Smooth muscle cell (in vitro differentiated cells): ENCODE results near the gene CLRN3. TPM values are rescaled to one million over a fixed set of nuclear protein-coding genes. Genes with fewer than 3 reads are reported as not detected.

Source experiments
- DNase-seq: peaks from one replicate; lab custom pipeline; 2025; ENCODE audit not compliant: unreplicated experiment; lab: John Stamatoyannopoulos, UW
- H2AFZ ChIP-seq: fragments of 200-600 bp; sonication (generic); 2 replicates; pipeline ENCODE4 v1.6.0; 2016; ENCODE audit warnings: antibody characterized with exemption, low read depth, mild to moderate bottlenecking
- H3F3A ChIP-seq: fragments of 200-600 bp; sonication (generic); 2 replicates; pipeline ENCODE4 v1.6.0; 2017; ENCODE audit warnings: antibody characterized with exemption, low read depth
- H3K27ac ChIP-seq: fragments of 200-600 bp; sonication (generic); 2 replicates; pipeline ENCODE4 v1.5.1; 2016; ENCODE audit warnings: low read depth, mild to moderate bottlenecking
- H3K27me3 ChIP-seq: fragments of 200-600 bp; sonication (generic); 2 replicates; pipeline ENCODE4 v1.6.1; 2016; ENCODE audit warnings: low read depth, mild to moderate bottlenecking
- H3K36me3 ChIP-seq: fragments of 200-600 bp; sonication (generic); 2 replicates; pipeline ENCODE4 v1.5.1; 2016; ENCODE audit warnings: low read depth
- H3K4me1 ChIP-seq: fragments of 200-600 bp; sonication (generic); 2 replicates; pipeline ENCODE4 v1.5.1; 2016; ENCODE audit warnings: low read depth
- H3K4me2 ChIP-seq: fragments of 200-600 bp; sonication (generic); 2 replicates; pipeline ENCODE4 v1.6.0; 2016; ENCODE audit warnings: mild to moderate bottlenecking
- H3K4me3 ChIP-seq: fragments of 200-600 bp; sonication (generic); 2 replicates; pipeline ENCODE4 v1.5.1; 2016; ENCODE audit warnings: mild to moderate bottlenecking
- H3K79me2 ChIP-seq: fragments of 200-600 bp; sonication (generic); 2 replicates; pipeline ENCODE4 v1.6.0; 2016; ENCODE audit warnings: low read depth, mild to moderate bottlenecking
- H3K9ac ChIP-seq: fragments of 200-600 bp; sonication (generic); 2 replicates; pipeline ENCODE4 v1.6.0; 2016; ENCODE audit warnings: low read depth
- H3K9me3 ChIP-seq: fragments of 200-600 bp; sonication (generic); replicated peaks from 2 replicates; pipeline ENCODE4 v1.5.1; 2016; ENCODE audit warnings: low read depth
- H4K20me1 ChIP-seq: fragments of 200-600 bp; sonication (generic); 2 replicates; pipeline ENCODE4 v1.6.0; 2016; ENCODE audit warnings: low read depth
- WGBS: methylation state at CpG from one replicate; pipeline ENCODE4 v1.1.7; 2016; ENCODE audit warnings: low lambda C conversion rate; 5-methylcytosine and 5-hydroxymethylcytosine counted together
- polyA plus RNA-seq: library from polyadenylated mRNA; unstranded; fragments of >200 nt; fragmentation: Nextera tagmentation; extraction: Ambion mirVana; gene quantifications from 2 replicates; pipeline ENCODE4 v1.2.1, GENCODE V29; 2016
- total RNA-seq: library from RNA; depleted of rRNA; stranded (reverse); fragments of >200 nt; gene quantifications from 2 replicates; pipeline ENCODE4 v1.2.3, GENCODE V29; 2014
- TF ChIP-seq, protein P1 (sequence below): fragments of 200-600 bp; sonication (generic); IDR thresholded peaks from 2 replicates; pipeline ENCODE4 v1.5.1; 2017; ENCODE audit warnings: borderline replicate concordance, mild to moderate bottlenecking, antibody characterized with exemption; ENCODE audit not compliant: insufficient read depth, poor library complexity, severe bottlenecking

CLRN3 gene
- total and polyA plus RNA-seq, 2 experiments from 2014 or later, result not detected

DNA sequence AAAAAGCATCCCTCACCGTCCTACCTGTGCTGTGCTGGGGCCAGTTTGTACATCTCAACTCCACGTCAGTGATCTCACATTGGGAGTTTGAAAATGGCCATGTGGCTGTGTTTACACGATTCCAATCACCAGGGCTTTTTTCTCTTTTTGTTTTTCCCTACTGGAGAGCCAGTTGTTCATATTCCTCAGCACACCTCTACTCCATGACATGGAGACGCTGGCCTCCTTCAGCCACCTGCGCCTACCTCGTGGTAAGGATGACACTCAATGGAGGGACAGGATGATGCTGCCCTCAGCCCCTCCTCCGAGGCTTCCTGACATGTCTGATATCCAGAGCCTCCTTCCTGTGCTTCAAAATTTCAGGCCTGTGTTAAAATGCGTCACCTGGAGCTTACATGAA lies 10.3 kb downstream of the CLRN3 start:
- Histone ChIP-seq H3K9ac (no peak overlapping the region), H2AFZ (no peak overlapping the region), H3K4me2 (no peak overlapping the region), H3F3A (no peaks in the 10 kb centered on the region), H3K27ac (no peak overlapping the region), H3K27me3 (no peaks in the 10 kb centered on the region), H3K4me1 (no peaks in the 10 kb centered on the region), H3K9me3 (no peaks in the 10 kb centered on the region), H3K4me3 (no peak overlapping the region), H4K20me1 (no peaks in the 10 kb centered on the region), H3K36me3 (no peaks in the 10 kb centered on the region), H3K79me2 (no peaks in the 10 kb centered on the region)
- 86% methylated on average over 8 of the region's 8 CpGs for WGBS
- TF ChIP-seq, protein P1, sequence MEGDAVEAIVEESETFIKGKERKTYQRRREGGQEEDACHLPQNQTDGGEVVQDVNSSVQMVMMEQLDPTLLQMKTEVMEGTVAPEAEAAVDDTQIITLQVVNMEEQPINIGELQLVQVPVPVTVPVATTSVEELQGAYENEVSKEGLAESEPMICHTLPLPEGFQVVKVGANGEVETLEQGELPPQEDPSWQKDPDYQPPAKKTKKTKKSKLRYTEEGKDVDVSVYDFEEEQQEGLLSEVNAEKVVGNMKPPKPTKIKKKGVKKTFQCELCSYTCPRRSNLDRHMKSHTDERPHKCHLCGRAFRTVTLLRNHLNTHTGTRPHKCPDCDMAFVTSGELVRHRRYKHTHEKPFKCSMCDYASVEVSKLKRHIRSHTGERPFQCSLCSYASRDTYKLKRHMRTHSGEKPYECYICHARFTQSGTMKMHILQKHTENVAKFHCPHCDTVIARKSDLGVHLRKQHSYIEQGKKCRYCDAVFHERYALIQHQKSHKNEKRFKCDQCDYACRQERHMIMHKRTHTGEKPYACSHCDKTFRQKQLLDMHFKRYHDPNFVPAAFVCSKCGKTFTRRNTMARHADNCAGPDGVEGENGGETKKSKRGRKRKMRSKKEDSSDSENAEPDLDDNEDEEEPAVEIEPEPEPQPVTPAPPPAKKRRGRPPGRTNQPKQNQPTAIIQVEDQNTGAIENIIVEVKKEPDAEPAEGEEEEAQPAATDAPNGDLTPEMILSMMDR, result no peak
- DNase-seq, result no peak

DNA sequence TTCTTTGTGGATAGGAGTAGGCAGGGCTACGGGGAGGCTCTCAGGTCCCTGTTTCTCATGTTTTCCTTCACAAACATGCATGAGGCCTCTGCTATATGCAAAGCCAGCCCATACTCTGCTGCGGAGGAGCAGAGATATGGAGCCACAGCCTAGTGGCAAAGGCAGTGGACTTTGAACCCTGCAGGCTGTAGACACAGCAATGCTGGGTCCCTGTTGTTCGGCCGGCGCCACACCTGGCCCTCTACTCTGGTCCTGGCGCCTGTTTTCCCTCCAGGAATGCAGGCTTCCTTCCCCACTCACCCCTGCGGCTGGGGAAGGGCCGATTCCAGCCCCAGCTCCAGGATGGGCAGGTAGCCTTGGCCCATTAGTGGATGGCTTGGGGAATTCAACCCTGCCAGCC lies 11.5 kb downstream of the CLRN3 start:
- 95% methylated on average over 8 of the region's 8 CpGs for WGBS
- H3K4me3 ChIP-seq, result no peak overlapping the region
- no peaks in the 10 kb centered on the region for H3K9me3 ChIP-seq
- H3F3A ChIP-seq, result no peaks in the 10 kb centered on the region
- no peaks in the 10 kb centered on the region for H4K20me1 ChIP-seq
- H2AFZ ChIP-seq, result no peak overlapping the region
- TF ChIP-seq, protein P1, result no peak
- H3K4me2 ChIP-seq, result no peak overlapping the region
- no peak for DNase-seq
- H3K4me1 ChIP-seq, result no peaks in the 10 kb centered on the region
- no peak overlapping the region for H3K9ac ChIP-seq
- no peaks in the 10 kb centered on the region for H3K27me3 ChIP-seq
- H3K79me2 ChIP-seq, result no peaks in the 10 kb centered on the region
- H3K27ac ChIP-seq, result no peak overlapping the region
- no peaks in the 10 kb centered on the region for H3K36me3 ChIP-seq

DNA sequence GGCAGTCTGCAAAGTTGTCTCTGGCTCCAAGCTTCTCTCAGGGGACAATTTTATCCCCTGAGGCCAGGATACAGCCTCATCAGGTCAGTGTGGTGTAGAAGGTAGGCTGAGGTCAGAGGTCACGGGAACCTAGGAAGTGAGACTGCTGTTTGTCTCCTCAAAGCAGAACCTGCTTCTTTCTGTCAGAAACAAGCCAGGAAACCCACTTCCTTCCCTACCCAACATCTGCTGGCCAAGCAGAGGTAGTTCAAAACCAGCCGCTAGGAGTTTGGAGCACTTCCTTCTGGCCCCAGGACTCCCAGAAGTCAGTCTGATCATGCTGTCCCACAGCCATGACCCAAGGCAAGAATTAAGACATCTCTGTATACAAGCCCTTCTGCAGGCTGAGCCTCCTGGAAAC lies 12.2 kb downstream of the CLRN3 start:
- no peak overlapping the region for H2AFZ ChIP-seq
- H3F3A ChIP-seq, result no peaks in the 10 kb centered on the region
- 79% methylated on average over 2 of the region's 2 CpGs for WGBS
- no peaks in the 10 kb centered on the region for H3K4me1 ChIP-seq
- H3K27me3 ChIP-seq, result no peaks in the 10 kb centered on the region
- H3K79me2 ChIP-seq, result no peaks in the 10 kb centered on the region
- no peak overlapping the region for H3K9ac ChIP-seq
- no peak overlapping the region for H3K4me2 ChIP-seq
- no peaks in the 10 kb centered on the region for H3K9me3 ChIP-seq
- no peak overlapping the region for H3K4me3 ChIP-seq
- no peaks in the 10 kb centered on the region for H4K20me1 ChIP-seq
- no peak overlapping the region for H3K27ac ChIP-seq
- DNase-seq, result no peak
- TF ChIP-seq, protein P1, result no peak
- H3K36me3 ChIP-seq, result no peaks in the 10 kb centered on the region

DNA sequence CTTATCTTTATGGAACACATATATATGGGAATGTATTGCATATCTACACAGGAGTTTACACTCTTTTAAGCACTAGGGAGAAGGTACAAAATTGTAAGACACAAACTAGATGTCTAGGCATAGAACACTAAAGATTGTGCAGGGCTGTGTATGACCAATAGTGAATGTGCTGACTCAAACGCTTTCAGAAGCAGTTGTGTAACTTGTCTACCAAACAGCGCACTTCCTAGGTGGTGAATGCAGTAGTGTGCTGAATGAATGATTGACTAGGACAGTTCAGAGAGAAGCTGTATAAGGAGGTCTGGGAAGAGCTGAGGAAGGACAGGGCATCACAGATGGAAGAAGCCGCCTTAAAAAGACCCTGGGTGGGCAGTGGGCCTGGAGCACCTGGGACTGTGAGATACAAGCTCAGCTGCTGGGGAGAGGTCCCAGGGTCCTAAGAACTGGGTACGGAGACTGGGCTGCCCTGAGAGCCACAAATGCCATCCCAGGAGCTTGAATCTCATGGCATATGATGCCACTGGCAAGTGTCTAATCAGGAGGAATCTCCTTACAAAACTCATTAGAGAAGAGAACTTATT lies 14.2 kb downstream of the CLRN3 start:
- no peak for DNase-seq
- H3F3A ChIP-seq, result no peaks in the 10 kb centered on the region
- H4K20me1 ChIP-seq, result no peaks in the 10 kb centered on the region
- WGBS, result 90% methylated on average over 4 of the region's 4 CpGs
- TF ChIP-seq, protein P1, result no peak
- H3K4me1 ChIP-seq, result no peaks in the 10 kb centered on the region
- H3K36me3 ChIP-seq, result no peaks in the 10 kb centered on the region
- no peak overlapping the region for H2AFZ ChIP-seq
- no peak overlapping the region for H3K4me2 ChIP-seq
- H3K79me2 ChIP-seq, result no peaks in the 10 kb centered on the region
- no peaks in the 10 kb centered on the region for H3K9me3 ChIP-seq
- H3K4me3 ChIP-seq, result no peak overlapping the region
- H3K9ac ChIP-seq, result no peak overlapping the region
- H3K27me3 ChIP-seq, result no peaks in the 10 kb centered on the region
- H3K27ac ChIP-seq, result no peak overlapping the region
